GM18508 (cell line): ENCODE results near the gene SH3GL3.

Experiments
- ATAC-seq: cut with Tn5 transposase; IDR thresholded peaks from one replicate; pipeline ENCODE4 v1.9.1; 2021; ENCODE audit warnings: moderate number of reproducible peaks; ENCODE audit not compliant: insufficient read depth, unreplicated experiment

Gene SH3GL3

GRCh38 chr15:83446904-83447709, at the start of gene SH3GL3:
TSS of gene SH3GL3 (plus strand) at chr15:83447341. CDS start at chr15:83447534, 193 bp downstream.
- ATAC-seq: no peak

GRCh38 chr15:83398626-83399025, 48.5 kb upstream of the SH3GL3 start:
- no peak for ATAC-seq

- ATAC-seq: no peak
Measured at GRCh38 chr15:83404121-83404520, 43.0 kb upstream of the SH3GL3 start.

- no peak for ATAC-seq
Measured at GRCh38 chr15:83410532-83410931, 36.6 kb upstream of the SH3GL3 start.

- ATAC-seq: no peak
Measured at GRCh38 chr15:83413054-83413719, 34.0 kb upstream of the SH3GL3 start.

- no peak for ATAC-seq
Measured at GRCh38 chr15:83422081-83422480, 25.1 kb upstream of the SH3GL3 start.

- no peak for ATAC-seq
Measured at GRCh38 chr15:83422541-83422940, 24.6 kb upstream of the SH3GL3 start.

- ATAC-seq: no peak
Measured at GRCh38 chr15:83424101-83424500, 23.0 kb upstream of the SH3GL3 start.

- ATAC-seq: no peak
Measured at GRCh38 chr15:83430441-83430840, 16.7 kb upstream of the SH3GL3 start.

- no peak for ATAC-seq
Measured at GRCh38 chr15:83431521-83431920, 15.6 kb upstream of the SH3GL3 start.

GRCh38 chr15:83435202-83435601, 11.9 kb upstream of the SH3GL3 start:
- ATAC-seq: no peak

GRCh38 chr15:83435782-83436181, 11.4 kb upstream of the SH3GL3 start:
- ATAC-seq: no peak

- ATAC-seq: no peak
Measured at GRCh38 chr15:83436513-83437158, 10.5 kb upstream of the SH3GL3 start.

GRCh38 chr15:83443076-83443847, 3.9 kb upstream of the SH3GL3 start:
- no peak for ATAC-seq

- ATAC-seq: no peak
Measured at GRCh38 chr15:83444936-83445335, 2.2 kb upstream of the SH3GL3 start.

GRCh38 chr15:83445643-83446042, 1.5 kb upstream of the SH3GL3 start:
- ATAC-seq: no peak

- no peak for ATAC-seq
Measured at GRCh38 chr15:83446417-83446816, 724 bp upstream of the SH3GL3 start.

- ATAC-seq: no peak
Measured at GRCh38 chr15:83449250-83449671, 2.1 kb downstream of the SH3GL3 start.

- no peak for ATAC-seq
Measured at GRCh38 chr15:83449937-83450506, 2.9 kb downstream of the SH3GL3 start.

GRCh38 chr15:83457149-83457548, 10.0 kb downstream of the SH3GL3 start:
- no peak for ATAC-seq
